Colonic mucosa (tissue), 4 donors: ENCODE data around the gene MCTP2. TPM values are rescaled to one million over a fixed set of nuclear protein-coding genes. Genes with fewer than 3 reads are reported as not detected.

Experiments used
- DNase-seq: peaks from one replicate; pipeline ENCODE4 v3.0.0-alpha.2; 2020
- H3K27ac ChIP-seq: fragments of 200-600 bp; one replicate; pipeline ENCODE4 v1.8.0; 2021
- H3K27me3 ChIP-seq: fragments of 200-600 bp; one replicate; pipeline ENCODE4 v1.8.0; 2021
- H3K36me3 ChIP-seq: fragments of 200-600 bp; one replicate; pipeline ENCODE4 v1.8.0; 2021
- H3K4me1 ChIP-seq: fragments of 200-600 bp; one replicate; pipeline ENCODE4 v1.8.0; 2021; ENCODE audit warnings: mild to moderate bottlenecking
- H3K4me3 ChIP-seq: fragments of 200-600 bp; one replicate; pipeline ENCODE4 v1.8.0; 2021
- H3K9ac ChIP-seq, 2 donors: one replicate each; pipeline ENCODE4 v1.7.0; 2013; ENCODE audit warnings: control low read depth in 2 of 2, low read depth in 2 of 2, low read length in 2 of 2
- H3K9me3 ChIP-seq: fragments of 200-600 bp; one replicate; pipeline ENCODE4 v1.8.0; 2021
- intact Hi-C: fragments of 100-400 bp; cut with DNase I; formaldehyde crosslinking; loops from one replicate; pipeline ENCODE4 v1.14.1; 2022
- total RNA-seq, 2 donors: library from RNA; stranded (reverse); fragmentation: NEBNext Ultra II Directional in 1 of 2; extraction: Animal tissue kit (Norgen Biotek cat#: 25700) in 1 of 2; gene quantifications; one replicate each; pipeline ENCODE4 v1.2.1, GENCODE V29; 2021
- TF ChIP-seq, protein P1 (sequence below): fragments of 200-600 bp; IDR thresholded peaks from one replicate; pipeline ENCODE4 v1.8.0; 2022; ENCODE audit warnings: antibody characterized with exemption, mild to moderate bottlenecking
- donor health status: healthy.
- donor health status: DM: no; HTN: no; CAD: no.
- donor health status: DM: no; HTN: no; CAD: no.

Gene MCTP2
- total RNA-seq, 2 donors from 2014 or later = 56.4 to 88.3 TPM

DNA sequence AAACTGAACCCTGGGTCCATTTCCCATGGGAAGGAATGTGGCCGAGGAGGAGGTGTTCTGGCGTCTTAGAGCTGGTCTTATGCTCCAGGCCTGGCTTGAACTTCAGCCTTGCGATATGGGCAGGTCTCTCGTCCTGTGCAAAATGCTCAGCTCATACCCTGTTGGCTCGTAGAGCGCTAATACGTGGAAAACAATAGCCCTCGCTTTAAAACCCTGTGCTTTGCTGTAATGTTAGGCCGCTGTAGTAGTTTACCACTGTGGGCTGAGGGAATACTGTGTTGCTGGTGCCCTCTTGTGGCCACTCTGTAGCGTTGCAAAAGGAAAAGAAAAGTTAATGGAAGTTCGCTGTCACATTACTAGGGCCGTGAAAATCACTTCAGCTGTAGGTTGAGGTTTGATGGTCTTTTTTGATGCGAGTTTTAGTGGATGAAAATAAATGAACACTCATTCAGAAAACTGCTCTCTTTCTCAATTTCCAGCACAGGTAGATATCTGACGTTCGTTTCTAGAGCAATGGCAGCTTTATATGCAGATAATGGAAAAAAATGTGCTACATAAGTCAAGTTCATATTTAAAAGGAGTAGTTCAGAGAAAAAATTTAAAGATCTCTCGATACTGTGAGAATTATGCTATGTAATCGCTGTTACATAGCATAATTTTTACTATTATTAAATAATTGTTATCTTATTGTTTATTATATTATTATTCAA, 92.9 kb downstream of the MCTP2 start:
- H3K4me3 ChIP-seq = no peak overlapping the region
- H3K9ac ChIP-seq = peak overlapping the region in 1 of 2 donors; percentile 15
- DNase-seq = peak; percentile 35
- TF ChIP-seq, protein P1, sequence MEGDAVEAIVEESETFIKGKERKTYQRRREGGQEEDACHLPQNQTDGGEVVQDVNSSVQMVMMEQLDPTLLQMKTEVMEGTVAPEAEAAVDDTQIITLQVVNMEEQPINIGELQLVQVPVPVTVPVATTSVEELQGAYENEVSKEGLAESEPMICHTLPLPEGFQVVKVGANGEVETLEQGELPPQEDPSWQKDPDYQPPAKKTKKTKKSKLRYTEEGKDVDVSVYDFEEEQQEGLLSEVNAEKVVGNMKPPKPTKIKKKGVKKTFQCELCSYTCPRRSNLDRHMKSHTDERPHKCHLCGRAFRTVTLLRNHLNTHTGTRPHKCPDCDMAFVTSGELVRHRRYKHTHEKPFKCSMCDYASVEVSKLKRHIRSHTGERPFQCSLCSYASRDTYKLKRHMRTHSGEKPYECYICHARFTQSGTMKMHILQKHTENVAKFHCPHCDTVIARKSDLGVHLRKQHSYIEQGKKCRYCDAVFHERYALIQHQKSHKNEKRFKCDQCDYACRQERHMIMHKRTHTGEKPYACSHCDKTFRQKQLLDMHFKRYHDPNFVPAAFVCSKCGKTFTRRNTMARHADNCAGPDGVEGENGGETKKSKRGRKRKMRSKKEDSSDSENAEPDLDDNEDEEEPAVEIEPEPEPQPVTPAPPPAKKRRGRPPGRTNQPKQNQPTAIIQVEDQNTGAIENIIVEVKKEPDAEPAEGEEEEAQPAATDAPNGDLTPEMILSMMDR = peak; percentile 87
- H3K4me1 ChIP-seq = no peaks in the 10 kb centered on the region
- H3K27me3 ChIP-seq = no peaks in the 10 kb centered on the region
- no peak overlapping the region for H3K27ac ChIP-seq
- intact Hi-C loops = no loop called here
- H3K9me3 ChIP-seq = no peaks in the 10 kb centered on the region
- H3K36me3 ChIP-seq = no peaks in the 10 kb centered on the region

DNA sequence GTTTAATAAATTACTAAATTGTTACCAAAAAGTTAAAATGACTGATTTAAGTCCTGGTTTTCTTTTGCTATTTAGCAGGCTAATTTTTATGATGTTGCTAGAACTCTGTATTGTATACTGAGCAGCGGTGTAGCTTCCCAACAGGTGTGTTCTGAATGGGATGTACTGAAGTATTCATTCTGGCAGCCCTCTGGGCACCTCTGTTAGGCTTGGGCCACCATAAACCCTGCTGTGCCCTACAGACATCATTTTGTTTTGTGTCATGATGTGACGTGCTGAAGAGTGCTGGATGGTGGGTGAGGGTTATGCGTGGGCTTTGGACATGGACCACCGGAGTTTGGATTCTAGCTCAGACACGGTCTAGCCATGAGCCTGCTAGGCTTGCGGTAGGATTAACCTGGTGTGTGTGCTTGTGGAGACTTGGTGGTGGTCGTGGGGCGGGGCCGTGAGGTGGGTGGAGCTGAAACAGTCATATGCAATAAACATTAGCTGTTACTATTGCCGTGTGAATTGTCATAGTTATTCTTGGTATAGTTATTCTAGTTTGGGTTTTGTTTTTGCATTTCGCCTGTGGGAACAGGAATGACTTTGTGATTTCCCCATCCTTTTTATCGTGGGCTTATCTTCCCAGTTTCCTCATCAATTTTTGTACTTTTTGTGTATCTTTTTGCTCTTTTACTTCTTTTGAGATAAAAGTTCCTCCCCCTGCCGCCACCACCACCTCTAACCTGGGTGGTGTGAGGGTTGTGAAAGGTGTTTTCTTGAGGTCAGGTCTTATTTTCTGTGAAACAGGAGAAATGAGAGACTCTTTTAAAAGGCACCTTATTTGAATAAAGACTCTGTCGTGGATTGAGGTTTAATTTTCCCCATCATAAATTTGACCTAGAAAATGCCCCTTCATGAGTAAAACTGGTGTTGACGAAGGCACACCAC, 93.7 kb downstream of the MCTP2 start:
- Histone ChIP-seq H3K4me3 (no peak overlapping the region), H3K4me1 (no peaks in the 10 kb centered on the region), H3K36me3 (no peaks in the 10 kb centered on the region), H3K9me3 (no peaks in the 10 kb centered on the region), H3K27ac (peak overlapping the region; percentile 10), H3K9ac (no peak overlapping the region), H3K27me3 (no peaks in the 10 kb centered on the region)
- intact Hi-C loops = no loop called here
- TF ChIP-seq, protein P1 = no peak
- DNase-seq = peak; percentile 52

DNA sequence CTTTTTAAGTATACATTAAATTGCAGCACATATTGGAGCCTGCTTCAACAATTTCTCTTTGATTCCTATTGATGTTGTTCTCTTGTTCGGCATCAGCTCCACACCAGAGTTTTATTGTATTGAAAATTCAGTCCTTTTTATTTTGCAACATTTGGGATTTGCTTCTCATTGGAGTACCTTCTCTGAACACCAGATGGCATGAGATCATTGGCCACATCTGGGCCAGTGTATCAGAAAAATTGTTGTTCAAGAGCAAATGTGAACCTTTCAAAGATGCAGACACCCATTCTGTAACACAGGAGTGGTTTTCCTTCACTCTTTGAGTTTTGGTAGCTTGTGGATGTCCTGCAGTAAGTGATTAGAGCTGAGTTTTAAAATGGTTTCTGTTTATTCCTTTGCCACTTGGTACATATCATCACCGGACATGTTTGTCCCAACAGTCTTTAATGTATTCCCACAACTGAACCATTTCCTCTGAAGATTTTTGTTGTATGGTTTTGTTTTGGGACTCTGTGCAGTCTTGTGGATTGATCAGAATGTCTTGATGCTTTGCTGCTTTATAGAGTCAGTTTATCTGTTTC, 96.1 kb downstream of the MCTP2 start:
- Histone ChIP-seq H3K9ac (no peak overlapping the region), H3K9me3 (no peaks in the 10 kb centered on the region), H3K4me3 (no peak overlapping the region), H3K27ac (no peak overlapping the region), H3K4me1 (no peaks in the 10 kb centered on the region), H3K36me3 (no peaks in the 10 kb centered on the region), H3K27me3 (no peaks in the 10 kb centered on the region)
- intact Hi-C loops = no loop called here
- TF ChIP-seq, protein P1 = peak; percentile 49
- DNase-seq = no peak

DNA sequence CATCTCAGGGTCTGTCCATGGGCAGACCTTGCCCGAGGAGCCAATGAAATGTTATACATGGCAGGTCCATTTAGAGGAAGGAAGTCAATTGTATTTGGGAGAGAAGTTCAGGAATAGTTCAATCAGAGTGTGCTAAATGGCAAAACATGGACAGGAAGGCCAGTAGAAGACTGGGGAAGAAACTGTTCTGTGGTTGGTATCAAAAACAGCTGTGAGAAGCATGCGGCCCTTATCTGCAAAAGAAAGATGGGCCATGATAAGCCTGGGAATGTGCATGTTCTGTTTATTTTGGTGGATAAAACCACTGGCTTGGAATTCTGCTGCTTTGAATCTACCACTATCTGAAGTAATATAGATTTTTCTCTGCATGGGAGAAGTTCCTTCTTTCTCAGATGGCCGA, 100.4 kb downstream of the MCTP2 start:
- H3K36me3 ChIP-seq = no peaks in the 10 kb centered on the region
- no peak overlapping the region for H3K4me3 ChIP-seq
- no peaks in the 10 kb centered on the region for H3K27me3 ChIP-seq
- no peak for DNase-seq
- TF ChIP-seq, protein P1 = no peak
- intact Hi-C loops = no loop called here
- no peak overlapping the region for H3K9ac ChIP-seq
- no peak overlapping the region for H3K27ac ChIP-seq
- no peaks in the 10 kb centered on the region for H3K4me1 ChIP-seq
- no peaks in the 10 kb centered on the region for H3K9me3 ChIP-seq

DNA sequence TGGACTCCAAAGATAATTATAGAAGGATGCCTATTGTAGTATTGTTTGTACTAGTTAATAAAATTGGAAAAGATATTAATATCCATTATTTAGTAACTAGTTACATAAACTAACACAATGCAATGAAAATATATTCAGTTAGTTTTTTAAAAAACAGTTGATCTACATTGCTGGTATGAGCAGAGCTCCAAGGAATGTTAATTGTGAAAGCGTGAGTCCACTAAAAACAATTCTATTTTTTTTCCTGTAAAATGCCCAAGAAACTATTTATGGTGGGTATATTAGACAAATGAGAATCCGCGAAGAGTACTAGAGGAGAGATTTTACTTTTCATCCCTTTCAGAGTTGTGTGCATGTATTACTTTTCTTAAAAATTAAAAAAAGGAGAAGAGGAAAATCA, 104.3 kb downstream of the MCTP2 start:
- no peaks in the 10 kb centered on the region for H3K36me3 ChIP-seq
- H3K9ac ChIP-seq = no peak overlapping the region
- no peak overlapping the region for H3K27ac ChIP-seq
- H3K4me1 ChIP-seq = no peaks in the 10 kb centered on the region
- intact Hi-C loops = no loop called here
- no peaks in the 10 kb centered on the region for H3K27me3 ChIP-seq
- no peaks in the 10 kb centered on the region for H3K9me3 ChIP-seq
- DNase-seq = no peak
- H3K4me3 ChIP-seq = no peak overlapping the region
- TF ChIP-seq, protein P1 = no peak
